Measurements from ENCODE around the gene DCUN1D1.
"Not testable (repeated sequence)": the region's sequence is repeated elsewhere in the genome, so short reads cannot be mapped to it uniquely, and the experiment has no call there.

Gene DCUN1D1

DNA sequence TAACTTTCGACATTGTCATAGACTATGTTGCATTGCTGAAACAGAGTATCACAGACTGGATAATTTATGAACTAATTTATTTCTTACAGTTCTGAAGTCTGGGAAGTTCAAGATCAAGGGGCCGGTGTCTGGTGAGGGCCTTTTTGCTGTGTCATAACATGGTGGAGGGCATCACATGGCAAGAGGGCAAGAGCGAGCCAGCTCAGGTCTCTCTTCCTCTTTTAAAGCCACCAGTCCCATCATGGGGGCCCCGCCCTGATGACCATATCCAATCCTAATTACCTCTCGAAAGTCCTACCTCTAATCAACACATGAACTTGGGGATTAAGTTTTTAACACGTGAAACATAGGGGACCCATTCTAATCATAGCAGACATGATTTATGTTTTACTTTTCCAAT lies 33.5 kb upstream of the DCUN1D1 start:
- TF ChIP-seq, protein P1, sequence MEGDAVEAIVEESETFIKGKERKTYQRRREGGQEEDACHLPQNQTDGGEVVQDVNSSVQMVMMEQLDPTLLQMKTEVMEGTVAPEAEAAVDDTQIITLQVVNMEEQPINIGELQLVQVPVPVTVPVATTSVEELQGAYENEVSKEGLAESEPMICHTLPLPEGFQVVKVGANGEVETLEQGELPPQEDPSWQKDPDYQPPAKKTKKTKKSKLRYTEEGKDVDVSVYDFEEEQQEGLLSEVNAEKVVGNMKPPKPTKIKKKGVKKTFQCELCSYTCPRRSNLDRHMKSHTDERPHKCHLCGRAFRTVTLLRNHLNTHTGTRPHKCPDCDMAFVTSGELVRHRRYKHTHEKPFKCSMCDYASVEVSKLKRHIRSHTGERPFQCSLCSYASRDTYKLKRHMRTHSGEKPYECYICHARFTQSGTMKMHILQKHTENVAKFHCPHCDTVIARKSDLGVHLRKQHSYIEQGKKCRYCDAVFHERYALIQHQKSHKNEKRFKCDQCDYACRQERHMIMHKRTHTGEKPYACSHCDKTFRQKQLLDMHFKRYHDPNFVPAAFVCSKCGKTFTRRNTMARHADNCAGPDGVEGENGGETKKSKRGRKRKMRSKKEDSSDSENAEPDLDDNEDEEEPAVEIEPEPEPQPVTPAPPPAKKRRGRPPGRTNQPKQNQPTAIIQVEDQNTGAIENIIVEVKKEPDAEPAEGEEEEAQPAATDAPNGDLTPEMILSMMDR (conservative IDR thresholded peaks at IDR 0.05; ENCODE audit: low read depth, low read length): no peak
- H3K4me3 ChIP-seq (ENCODE audit: low read depth, low read length): no peak overlapping the region
- DNase-seq (ENCODE audit: low read depth): no peak

DNA sequence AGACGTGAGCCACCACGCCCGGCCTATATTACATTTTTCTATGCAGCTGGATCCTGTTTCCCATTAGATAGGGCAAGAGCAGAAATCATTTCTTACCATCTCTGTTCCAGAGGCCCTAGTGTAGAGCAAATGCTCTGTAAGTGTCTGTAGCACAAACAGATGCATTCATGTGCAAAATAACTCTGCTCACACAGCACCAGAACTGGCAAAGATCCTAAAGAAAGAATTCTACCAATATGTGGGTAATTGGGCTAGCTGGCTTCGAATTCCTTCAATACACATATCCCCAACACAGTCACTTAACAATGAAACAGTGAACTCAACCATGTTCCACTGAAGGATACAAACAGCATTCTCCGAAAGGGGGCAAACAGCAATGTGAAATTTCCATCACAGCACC lies 32.7 kb upstream of the DCUN1D1 start:
- TF ChIP-seq, protein P1 (conservative IDR thresholded peaks at IDR 0.05; ENCODE audit: low read depth, low read length): no peak
- DNase-seq (ENCODE audit: low read depth): no peak
- H3K4me3 ChIP-seq (ENCODE audit: low read depth, low read length): no peak overlapping the region

DNA sequence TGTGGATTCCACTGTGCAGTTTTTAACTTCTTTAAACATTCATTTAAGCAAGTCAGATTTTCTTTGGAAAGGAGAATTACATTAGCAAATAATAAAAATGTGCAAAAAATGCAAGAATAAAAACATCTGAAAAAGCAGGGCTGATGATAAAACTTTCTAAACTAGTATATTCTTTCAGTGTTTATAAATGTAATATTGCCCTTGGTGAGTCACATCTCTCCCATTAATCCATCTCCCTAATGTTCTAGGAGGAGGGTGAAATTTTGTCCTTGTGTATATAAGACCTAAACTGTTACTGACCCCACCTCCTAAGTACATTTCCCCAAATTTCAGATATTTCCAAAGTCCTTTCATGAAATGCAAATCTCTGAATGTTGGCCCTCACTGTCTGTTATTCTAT lies 28.5 kb upstream of the DCUN1D1 start:
- DNase-seq (ENCODE audit: low read depth): no peak
- H3K4me3 ChIP-seq (ENCODE audit: low read depth, low read length): no peak overlapping the region
- TF ChIP-seq, protein P1 (conservative IDR thresholded peaks at IDR 0.05; ENCODE audit: low read depth, low read length): no peak

DNA sequence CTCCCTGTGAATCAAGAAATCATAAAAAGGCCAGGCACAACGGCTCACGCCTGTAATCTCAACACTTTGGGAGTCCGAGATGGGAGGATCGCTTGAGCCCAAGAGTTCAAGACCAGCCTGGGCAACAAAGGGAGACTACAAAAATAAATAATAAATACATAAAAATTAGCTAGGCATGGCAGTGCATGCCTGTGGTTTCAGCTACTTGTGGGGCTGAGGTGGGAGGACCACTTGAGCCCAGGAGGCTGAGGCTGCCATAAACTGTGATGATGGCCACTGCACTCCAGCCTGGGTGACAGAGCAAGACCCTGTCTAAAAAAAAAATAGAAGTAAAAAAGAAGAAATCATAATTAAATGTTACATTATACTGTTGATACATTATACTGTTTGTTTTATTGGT lies 28.0 kb upstream of the DCUN1D1 start:
- DNase-seq (ENCODE audit: low read depth): no peak
- TF ChIP-seq, protein P1 (conservative IDR thresholded peaks at IDR 0.05; ENCODE audit: low read depth, low read length): no peak

DNA sequence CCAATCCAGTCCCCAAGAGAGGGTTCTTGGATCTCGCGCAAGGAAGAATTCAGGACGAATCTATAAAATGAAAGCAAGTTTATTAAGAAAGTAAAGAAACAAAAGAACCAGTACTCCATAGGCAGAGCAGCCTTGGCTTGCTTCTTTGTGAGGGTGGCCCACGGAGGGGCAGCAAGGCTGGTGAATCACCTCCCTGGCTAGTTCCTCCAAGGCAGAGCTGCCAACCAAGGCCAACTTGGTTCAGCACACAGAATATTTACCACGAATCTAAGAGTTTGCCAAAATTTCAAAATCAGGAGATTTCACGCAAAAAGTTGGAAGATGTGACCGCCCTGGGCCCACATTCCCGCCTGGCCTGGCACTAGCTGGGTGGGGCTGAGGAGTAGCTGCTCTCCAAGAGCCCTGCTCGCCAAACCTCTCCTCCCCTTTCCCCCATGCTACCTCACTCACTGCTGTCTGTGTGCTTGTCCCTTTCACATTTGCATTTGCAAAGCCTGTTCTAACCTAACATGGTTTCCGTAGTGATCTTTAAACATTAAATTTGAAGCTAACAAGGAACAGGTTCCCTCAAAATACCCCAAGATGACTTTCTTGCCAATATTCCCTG lies 26.2 kb upstream of the DCUN1D1 start:
- no peak for DNase-seq (ENCODE audit: low read depth)
- no peak overlapping the region for H3K4me3 ChIP-seq (ENCODE audit: low read depth, low read length)
- TF ChIP-seq, protein P1 (conservative IDR thresholded peaks at IDR 0.05; ENCODE audit: low read depth, low read length): no peak

More for the DNA sequence above, 28.0 kb upstream of the DCUN1D1 start:
- no peak overlapping the region for H3K4me3 ChIP-seq (ENCODE audit: low read depth, low read length)

DNA sequence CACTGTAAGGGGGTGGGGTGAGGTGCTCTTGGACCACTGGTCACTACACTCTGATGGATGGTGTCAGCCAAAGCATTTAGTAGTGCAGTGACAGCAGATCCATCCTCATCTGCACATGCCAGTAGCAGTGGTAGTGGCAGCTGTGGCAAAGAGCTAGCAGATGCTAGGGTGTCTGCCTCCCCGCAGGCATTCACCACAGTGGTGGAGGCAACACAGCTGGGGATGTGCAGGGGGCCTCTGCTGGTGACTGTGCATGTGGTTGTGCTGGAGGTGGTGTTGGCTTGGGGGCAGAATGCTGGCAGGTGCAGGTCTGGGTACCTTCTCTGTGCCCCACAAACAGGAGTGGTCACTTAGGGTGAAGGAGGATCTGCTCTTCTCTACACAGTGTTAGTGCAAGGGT lies 19.4 kb upstream of the DCUN1D1 start:
- no peak overlapping the region for H3K4me3 ChIP-seq (ENCODE audit: low read depth, low read length)
- no peak for DNase-seq (ENCODE audit: low read depth)
- TF ChIP-seq, protein P1 (conservative IDR thresholded peaks at IDR 0.05; ENCODE audit: low read depth, low read length): no peak

DNA sequence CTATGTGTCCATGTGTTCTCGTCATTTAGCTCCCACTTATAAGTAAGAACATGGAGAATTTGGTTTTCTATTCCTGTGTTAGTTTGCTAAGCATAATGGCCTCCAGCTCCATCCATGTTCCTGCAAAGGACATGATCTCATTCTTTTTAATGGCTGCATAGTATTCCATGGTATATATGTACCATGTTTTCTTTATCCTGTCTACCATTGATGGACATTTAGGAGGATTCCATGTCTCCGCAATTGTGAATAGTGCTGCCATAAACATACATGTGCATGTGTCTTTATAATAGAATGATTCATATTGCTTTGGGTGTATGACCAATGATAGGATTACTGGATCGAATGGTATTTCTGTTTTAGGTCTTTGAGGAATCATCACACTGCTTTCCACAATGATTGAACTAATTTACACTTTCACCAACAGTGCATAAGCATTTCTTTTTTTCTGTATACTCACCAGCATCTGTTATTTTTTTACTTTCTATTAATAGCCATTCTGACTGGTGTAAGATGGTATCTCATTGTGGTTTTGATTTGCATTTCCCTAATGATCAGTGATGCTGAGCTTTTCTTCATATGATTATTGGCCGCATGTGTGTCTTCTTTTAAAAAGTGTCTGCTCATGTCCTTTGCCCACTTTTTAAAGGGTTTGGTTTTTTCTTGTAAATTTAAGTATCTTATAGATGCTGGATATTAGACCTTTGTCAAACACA lies 13.3 kb upstream of the DCUN1D1 start:
- not testable (repeated sequence) for H3K4me3 ChIP-seq (ENCODE audit: low read depth, low read length); DNase-seq (ENCODE audit: low read depth)
